Ecto neural progenitor cell (in vitro differentiated cells): ENCODE data around the gene NUP93.
"Not testable (repeated sequence)": the region's sequence is repeated elsewhere in the genome, so short reads cannot be mapped to it uniquely, and the experiment has no call there.

Experiments
- DNase-seq: peaks from one replicate; pipeline ENCODE4 v3.0.0-alpha.2; 2018; ENCODE audit warnings: low spot score

The NUP93 gene

GRCh38 chr16:56779906-56780305, 50.0 kb downstream of the NUP93 start:
- no peak for DNase-seq

- no peak for DNase-seq
Measured at GRCh38 chr16:56780646-56781045, 50.7 kb downstream of the NUP93 start.

DNA sequence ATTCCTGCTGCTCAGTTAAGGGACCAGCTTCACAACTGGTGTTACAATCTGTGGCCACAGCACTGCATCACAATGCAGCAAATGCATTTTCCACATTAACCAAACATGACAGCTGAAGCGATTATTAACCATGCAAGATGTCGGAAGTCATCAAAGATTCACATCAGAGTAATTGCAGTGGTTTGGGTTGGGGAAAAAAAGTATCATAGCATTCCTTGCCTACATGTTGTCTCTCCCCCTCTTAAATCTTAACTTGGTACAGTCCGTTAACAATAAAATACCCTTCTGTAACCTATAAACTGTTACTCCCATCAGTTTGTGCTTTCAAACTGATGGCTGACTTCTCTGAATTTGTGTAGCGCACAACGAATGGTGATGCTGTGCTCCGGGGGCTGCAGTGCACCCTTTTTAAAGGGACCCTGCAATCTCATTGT, 51.6 kb downstream of the NUP93 start:
- no peak for DNase-seq

- no peak for DNase-seq
Measured at GRCh38 chr16:56783344-56783743, 53.4 kb downstream of the NUP93 start.

DNA sequence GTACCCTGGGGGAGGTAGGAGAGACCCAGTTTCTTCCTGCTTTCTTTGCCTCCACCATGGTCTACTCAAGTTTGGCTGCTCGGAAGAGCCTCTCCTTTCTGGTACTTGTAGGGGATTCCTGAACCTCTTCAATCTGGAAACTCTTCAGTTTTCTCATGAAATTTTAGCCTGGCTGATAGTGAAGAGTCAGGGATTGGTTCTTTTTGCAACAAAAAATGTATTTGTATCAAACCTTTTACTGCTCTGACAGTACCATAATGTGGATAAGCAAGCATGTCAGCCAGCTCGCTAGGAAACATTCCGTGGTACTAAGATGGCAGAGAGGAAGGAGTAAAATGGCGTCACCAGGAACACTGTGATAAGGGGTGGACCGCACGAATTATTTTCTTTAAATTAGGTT, 55.4 kb downstream of the NUP93 start:
- no peak for DNase-seq

GRCh38 chr16:56787167-56787566, 57.2 kb downstream of the NUP93 start:
- DNase-seq: no peak

DNA sequence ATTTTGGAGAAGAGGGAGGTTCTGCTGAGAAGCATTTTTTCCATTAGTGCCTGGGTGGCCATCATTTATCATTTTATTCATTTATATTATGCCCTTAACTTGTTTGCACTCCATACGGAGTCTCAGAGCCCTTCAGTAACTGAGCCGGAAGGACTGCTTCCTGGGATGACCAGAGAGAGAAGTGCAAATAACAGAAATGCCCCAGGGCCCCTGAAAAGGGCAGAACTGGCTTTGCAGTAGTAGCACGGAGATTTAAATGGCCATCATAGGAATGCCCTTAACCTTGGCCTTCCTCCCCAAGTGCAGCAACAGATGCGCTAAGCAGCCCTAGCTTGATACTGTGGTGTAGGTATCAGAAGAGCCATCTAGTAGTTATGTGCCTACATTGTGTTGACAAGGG, 58.5 kb downstream of the NUP93 start:
- DNase-seq: no peak

DNA sequence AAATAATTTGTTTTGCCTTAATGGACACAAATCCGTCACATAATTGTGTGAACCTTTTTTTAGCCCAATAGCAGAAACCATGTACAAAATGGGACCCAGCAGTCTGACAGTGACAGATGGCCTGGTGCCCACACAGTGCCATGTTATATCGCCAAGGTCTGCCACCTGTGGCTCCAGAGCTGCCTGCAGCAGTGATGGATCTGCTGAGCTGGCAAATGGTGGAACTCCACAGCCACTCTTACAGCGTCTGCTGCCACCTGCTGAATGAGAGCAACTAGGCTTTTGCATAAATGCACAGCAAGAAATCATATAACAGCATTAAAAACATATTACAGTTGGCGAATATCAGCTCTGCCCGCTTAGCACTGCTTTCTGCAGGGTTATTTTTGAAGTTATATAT, 59.4 kb downstream of the NUP93 start:
- no peak for DNase-seq

- DNase-seq: no peak
Measured at GRCh38 chr16:56792967-56793366, 63.0 kb downstream of the NUP93 start.

- no peak for DNase-seq
Measured at GRCh38 chr16:56793492-56793891, 63.6 kb downstream of the NUP93 start.

DNA sequence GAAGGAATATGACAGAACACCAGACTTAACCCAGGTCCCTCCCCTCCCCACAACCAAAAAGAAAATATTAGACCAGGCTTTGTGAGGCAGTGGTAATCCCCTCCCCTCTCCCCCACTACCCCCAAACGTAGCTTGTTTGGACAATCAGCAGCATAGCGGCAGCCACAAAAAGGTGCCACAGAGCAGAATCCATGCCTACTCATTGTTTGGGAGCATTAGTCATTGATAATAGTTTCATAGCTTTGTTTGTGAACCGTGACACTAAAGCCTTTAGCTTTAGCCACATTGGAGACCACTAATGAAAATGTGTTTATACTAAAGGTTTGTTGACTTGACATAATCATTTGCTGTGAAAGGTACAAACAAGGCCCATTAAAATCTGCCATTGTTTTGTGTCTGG, 65.1 kb downstream of the NUP93 start:
- DNase-seq: no peak

DNA sequence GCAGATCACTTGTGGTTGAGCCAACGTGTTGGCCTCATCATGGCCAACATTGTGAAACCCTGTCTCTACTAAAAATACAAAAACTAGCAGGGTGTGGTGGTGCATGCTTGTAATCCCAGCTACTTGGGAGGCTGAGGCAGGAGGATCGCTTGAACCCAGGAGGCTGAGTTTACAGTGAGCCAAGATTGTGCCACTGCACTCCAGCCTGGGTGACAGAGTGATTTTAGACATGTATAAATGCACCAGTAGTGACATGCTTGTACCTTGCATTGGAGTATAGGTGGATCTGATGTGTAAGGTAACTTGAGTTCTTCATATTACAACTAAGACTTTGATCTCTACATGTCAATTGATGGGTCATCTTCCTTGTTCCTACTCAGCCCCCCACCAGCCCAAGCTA, 67.1 kb downstream of the NUP93 start:
- not testable (repeated sequence) for DNase-seq

- no peak for DNase-seq
Measured at GRCh38 chr16:56797861-56798260, 67.9 kb downstream of the NUP93 start.

DNA sequence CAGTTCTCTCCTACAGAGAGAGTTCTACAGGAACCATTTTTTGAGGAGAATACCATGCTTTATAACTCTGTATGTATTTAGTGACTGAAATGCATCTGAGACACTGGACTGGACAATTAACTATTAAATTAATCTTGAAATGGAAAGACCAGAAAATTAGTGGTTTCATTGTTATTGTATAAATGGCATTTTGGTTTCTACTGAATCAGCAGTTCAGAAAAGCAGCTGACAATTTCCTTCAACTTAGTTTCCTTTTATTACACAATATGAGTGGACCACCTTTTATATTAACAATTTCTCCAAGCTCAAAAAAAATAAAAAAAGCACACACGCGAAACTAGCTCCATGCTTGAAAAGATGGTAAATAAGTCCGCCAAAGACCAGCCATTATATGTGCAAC, 69.0 kb downstream of the NUP93 start:
- DNase-seq: no peak

DNA sequence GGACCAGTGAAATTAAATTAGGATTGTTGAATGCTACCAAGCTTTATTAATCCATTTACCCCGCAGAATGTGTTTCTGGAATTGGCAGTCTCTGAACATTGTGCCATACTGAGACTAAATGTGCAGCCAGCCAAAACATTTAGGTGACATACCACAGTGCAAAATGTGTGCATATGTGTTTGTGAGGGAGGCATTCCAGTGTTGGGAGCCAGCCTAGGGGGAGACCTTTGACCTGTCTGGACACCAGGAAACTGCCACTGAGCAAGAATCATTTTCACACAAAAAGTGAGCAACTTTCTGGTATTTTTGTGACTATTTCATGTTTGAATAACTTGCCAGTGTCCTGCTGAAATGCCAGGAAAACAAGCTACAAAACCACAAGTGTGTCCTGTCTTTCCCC, 70.4 kb downstream of the NUP93 start:
- DNase-seq: no peak

DNA sequence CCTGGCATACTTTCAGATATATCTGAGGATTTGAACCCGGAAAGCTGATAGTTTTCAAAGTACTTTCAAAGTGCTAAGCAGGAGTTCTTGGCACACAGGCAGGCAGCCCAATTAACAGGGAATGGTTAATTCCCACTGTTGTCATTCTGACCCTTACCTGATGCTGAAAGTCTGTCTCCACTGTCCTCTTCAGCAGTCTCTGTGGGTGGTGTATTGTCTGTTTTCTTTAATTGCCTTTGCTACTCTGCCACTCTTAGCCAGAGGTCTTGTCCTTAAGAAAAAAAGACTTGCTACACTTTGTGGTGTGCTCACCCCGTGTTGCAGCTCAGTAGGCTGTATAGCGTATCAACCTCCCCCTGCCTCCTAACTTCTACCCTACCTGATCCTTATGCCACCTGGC, 71.8 kb downstream of the NUP93 start:
- DNase-seq: no peak

DNA sequence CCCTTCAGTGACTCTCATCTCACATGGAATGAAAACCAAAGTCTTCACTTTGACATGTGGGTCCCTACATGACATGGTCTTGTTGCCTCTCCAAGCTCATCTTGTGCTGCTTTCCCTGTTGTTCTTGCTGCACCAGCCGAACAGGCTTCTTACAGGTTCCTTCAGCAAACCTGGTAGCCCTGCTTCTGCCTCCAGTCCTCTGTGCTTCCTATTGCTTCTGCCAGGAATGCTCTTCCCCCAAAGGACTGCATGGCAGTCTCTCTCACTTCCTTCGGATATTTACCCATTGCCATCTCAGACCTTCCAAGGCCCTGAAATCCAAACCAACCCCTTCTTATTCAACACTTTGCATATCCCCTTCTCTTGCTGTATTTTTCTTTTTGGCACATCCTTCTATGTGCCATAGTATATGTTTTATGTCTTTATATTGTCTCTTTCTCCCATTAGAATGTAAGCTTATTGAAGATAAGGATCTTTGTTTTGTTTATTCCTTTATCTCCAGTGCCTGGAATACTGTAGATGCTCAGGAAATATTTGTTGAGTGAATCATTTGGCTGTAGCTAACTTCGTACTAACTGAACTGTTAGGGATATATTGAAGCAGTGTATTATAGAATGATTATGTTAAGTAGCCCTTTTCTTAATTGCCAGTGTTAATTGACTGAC, 77.2 kb downstream of the NUP93 start:
- no peak for DNase-seq

GRCh38 chr16:56807676-56808067, 77.7 kb downstream of the NUP93 start:
- not testable (repeated sequence) for DNase-seq

DNA sequence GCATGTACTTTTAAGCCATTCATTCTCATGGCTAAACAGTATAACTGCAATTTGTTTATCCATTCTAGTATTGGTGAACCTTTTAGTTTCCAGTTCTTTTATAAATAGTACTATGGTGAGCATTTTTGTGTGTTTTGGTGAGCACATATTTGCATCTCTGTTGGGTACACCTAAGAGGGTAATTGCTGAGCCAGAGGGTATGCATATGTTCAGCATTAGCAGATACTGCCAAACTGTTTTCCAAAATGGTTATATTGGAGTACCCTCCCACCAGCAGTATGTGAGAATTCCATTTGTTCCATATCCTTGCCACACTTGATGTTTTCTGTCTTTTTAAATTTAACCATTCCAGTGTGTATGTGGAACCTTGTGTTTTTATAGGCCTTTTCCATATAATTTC, 81.0 kb downstream of the NUP93 start:
- DNase-seq: no peak

DNA sequence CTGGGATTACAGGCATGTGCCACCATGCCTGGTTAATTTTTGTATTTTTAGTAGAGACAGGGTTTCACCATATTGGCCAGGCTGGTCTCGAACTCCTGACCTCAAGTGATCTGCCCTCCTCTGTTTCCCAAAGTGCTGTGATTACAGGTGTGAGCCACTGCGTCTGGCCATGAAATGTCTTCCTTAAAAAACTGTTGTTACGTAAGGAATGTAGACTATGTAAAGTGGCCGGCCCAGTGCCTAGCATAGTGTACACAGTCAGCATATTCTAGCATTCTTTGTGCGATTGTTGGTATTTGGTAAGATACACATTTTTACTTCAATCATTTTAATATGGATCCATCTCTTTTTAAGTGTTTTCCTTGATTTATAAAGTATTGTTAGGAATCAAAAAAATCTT, 81.7 kb downstream of the NUP93 start:
- DNase-seq: not testable (repeated sequence)

DNA sequence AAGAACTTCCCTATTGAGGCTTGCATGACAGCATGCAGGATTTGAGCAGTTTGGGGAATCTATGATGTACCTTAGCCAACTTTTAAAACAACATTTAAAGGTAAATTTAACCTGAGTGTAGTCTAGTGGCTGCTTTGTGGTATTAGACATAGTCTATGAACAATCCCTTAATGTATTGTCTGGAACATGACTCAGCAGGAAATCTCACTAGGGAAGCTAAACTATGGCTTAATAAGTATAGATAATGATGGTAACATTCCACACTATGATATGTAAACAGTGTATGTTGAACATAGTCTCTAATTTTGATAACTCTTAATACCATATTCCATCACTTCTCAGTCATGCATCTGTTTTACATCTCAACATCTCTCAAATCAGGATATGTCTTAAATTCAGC, 83.0 kb downstream of the NUP93 start:
- no peak for DNase-seq

GRCh38 chr16:56814537-56815432, 84.9 kb downstream of the NUP93 start:
- DNase-seq: peak; percentile 52

GRCh38 chr16:56815721-56816120, 85.8 kb downstream of the NUP93 start:
- DNase-seq: no peak

- DNase-seq: no peak
Measured at GRCh38 chr16:56817056-56817455, 87.1 kb downstream of the NUP93 start.
